GM23338 (cell line): ENCODE data around the gene AKIRIN2. TPM values are rescaled to one million over a fixed set of nuclear protein-coding genes. Genes with fewer than 3 reads are reported as not detected.

ENCODE experiments used
- ATAC-seq: fragments of 200-7000 bp; cut with Tn5 transposase; 3 replicates; pipeline ENCODE4 v1.9.1; 2020
- DNase-seq: peaks from one replicate; pipeline ENCODE4 v3.0.0-alpha.2; 2015; ENCODE audit warnings: low spot score
- H2AFZ ChIP-seq: fragments of 200-600 bp; sonication (generic); 2 replicates; pipeline ENCODE4 v1.8.0; 2016; ENCODE audit warnings: antibody characterized with exemption, mild to moderate bottlenecking, moderate library complexity
- H3F3A ChIP-seq: fragments of 200-600 bp; sonication (generic); replicated peaks from 2 replicates; pipeline ENCODE4 v1.8.0; 2017; ENCODE audit warnings: antibody characterized with exemption, mixed run types, low read depth
- H3K27ac ChIP-seq: fragments of 200-600 bp; sonication (generic); 2 replicates; pipeline ENCODE4 v1.6.1; 2016; ENCODE audit warnings: low read depth
- H3K27me3 ChIP-seq: fragments of 200-600 bp; sonication (generic); 2 replicates; pipeline ENCODE4 v1.8.0; 2016; ENCODE audit warnings: mild to moderate bottlenecking, mixed run types, moderate library complexity; ENCODE audit not compliant: insufficient read depth
- H3K36me3 ChIP-seq: fragments of 200-600 bp; sonication (generic); 2 replicates; pipeline ENCODE4 v1.8.0; 2016; ENCODE audit warnings: mild to moderate bottlenecking; ENCODE audit not compliant: insufficient read depth
- H3K4me1 ChIP-seq: fragments of 200-600 bp; sonication (generic); 2 replicates; pipeline ENCODE4 v1.8.0; 2016; ENCODE audit warnings: mild to moderate bottlenecking, moderate library complexity; ENCODE audit not compliant: insufficient read depth
- H3K4me2 ChIP-seq: fragments of 200-600 bp; sonication (generic); 2 replicates; pipeline ENCODE4 v1.7.1; 2017; ENCODE audit warnings: mixed run types
- H3K4me3 ChIP-seq: fragments of 200-600 bp; sonication (generic); 2 replicates; pipeline ENCODE4 v1.6.1; 2016; ENCODE audit warnings: mixed run types
- H3K79me2 ChIP-seq: fragments of 200-600 bp; sonication (generic); replicated peaks from 2 replicates; pipeline ENCODE4 v1.8.0; 2017; ENCODE audit warnings: mild to moderate bottlenecking; ENCODE audit not compliant: insufficient read depth
- H3K9me2 ChIP-seq: fragments of 200-600 bp; sonication (generic); 2 replicates; pipeline ENCODE4 v1.8.0; 2017; ENCODE audit not compliant: insufficient read depth
- H4K20me1 ChIP-seq: fragments of 200-600 bp; sonication (generic); replicated peaks from 2 replicates; pipeline ENCODE4 v1.8.0; 2017; ENCODE audit warnings: mild to moderate bottlenecking; ENCODE audit not compliant: insufficient read depth
- H3K27ac Mint-ChIP-seq: 2 replicates; pipeline ENCODE4 v1.8.0; 2020; ENCODE audit warnings: inconsistent platforms, mild to moderate bottlenecking, moderate library complexity, mixed read lengths
- H3K27me3 Mint-ChIP-seq: 3 replicates; pipeline ENCODE4 v1.8.0; 2022; ENCODE audit warnings: low read depth, mild to moderate bottlenecking, moderate library complexity, mixed read lengths, inconsistent platforms; ENCODE audit not compliant: insufficient read depth, poor library complexity
- H3K36me3 Mint-ChIP-seq: 3 replicates; pipeline ENCODE4 v1.8.0; 2021; ENCODE audit warnings: low read depth, mild to moderate bottlenecking, inconsistent platforms, moderate library complexity, mixed read lengths
- H3K4me1 Mint-ChIP-seq: 3 replicates; pipeline ENCODE4 v1.8.0; 2020; ENCODE audit warnings: mild to moderate bottlenecking, inconsistent platforms, mixed read lengths
- H3K4me3 Mint-ChIP-seq: 3 replicates; pipeline ENCODE4 v1.8.0; 2021; ENCODE audit warnings: moderate library complexity, mild to moderate bottlenecking, inconsistent platforms, mixed read lengths
- H3K9me3 Mint-ChIP-seq: 3 replicates; pipeline ENCODE4 v1.8.0; 2020; ENCODE audit warnings: moderate library complexity, mild to moderate bottlenecking, inconsistent platforms, mixed read lengths
- EZH2 ChIP-seq: fragments of 200-600 bp; sonication (generic); IDR thresholded peaks from one replicate; pipeline ENCODE4 v1.8.0; 2017; ENCODE audit warnings: antibody characterized with exemption, mild to moderate bottlenecking, low read depth; ENCODE audit not compliant: unreplicated experiment
- polyA plus RNA-seq: library from polyadenylated mRNA; unstranded; fragments of >200 nt; fragmentation: Nextera tagmentation; extraction: Ambion mirVana; gene quantifications from 2 replicates; pipeline ENCODE4 v1.2.1, GENCODE V29; 2016
- total RNA-seq: library from RNA; depleted of rRNA; stranded (reverse); fragments of >200 nt; shearing (Covaris generic); gene quantifications from 2 replicates; pipeline ENCODE4 v1.2.3, GENCODE V29; 2014
- TF ChIP-seq, protein P1 (sequence below): fragments of 250-450 bp; sonication (Bioruptor Pico); IDR thresholded peaks from 2 replicates; pipeline ENCODE4 v1.5.0; 2020; ENCODE audit warnings: mild to moderate bottlenecking, moderate library complexity
- TF ChIP-seq, protein P2 (sequence below): IDR thresholded peaks from one replicate; pipeline ENCODE4 v1.6.1; 2018; ENCODE audit warnings: antibody characterized with exemption; ENCODE audit not compliant: unreplicated experiment

AKIRIN2 gene
- total and polyA plus RNA-seq, 2 experiments from 2014 or later = 62.1 to 98.1 TPM

GRCh38 chr6:87728706-87729105, 26.7 kb upstream of the AKIRIN2 start (continued):
- TF ChIP-seq, protein P1, sequence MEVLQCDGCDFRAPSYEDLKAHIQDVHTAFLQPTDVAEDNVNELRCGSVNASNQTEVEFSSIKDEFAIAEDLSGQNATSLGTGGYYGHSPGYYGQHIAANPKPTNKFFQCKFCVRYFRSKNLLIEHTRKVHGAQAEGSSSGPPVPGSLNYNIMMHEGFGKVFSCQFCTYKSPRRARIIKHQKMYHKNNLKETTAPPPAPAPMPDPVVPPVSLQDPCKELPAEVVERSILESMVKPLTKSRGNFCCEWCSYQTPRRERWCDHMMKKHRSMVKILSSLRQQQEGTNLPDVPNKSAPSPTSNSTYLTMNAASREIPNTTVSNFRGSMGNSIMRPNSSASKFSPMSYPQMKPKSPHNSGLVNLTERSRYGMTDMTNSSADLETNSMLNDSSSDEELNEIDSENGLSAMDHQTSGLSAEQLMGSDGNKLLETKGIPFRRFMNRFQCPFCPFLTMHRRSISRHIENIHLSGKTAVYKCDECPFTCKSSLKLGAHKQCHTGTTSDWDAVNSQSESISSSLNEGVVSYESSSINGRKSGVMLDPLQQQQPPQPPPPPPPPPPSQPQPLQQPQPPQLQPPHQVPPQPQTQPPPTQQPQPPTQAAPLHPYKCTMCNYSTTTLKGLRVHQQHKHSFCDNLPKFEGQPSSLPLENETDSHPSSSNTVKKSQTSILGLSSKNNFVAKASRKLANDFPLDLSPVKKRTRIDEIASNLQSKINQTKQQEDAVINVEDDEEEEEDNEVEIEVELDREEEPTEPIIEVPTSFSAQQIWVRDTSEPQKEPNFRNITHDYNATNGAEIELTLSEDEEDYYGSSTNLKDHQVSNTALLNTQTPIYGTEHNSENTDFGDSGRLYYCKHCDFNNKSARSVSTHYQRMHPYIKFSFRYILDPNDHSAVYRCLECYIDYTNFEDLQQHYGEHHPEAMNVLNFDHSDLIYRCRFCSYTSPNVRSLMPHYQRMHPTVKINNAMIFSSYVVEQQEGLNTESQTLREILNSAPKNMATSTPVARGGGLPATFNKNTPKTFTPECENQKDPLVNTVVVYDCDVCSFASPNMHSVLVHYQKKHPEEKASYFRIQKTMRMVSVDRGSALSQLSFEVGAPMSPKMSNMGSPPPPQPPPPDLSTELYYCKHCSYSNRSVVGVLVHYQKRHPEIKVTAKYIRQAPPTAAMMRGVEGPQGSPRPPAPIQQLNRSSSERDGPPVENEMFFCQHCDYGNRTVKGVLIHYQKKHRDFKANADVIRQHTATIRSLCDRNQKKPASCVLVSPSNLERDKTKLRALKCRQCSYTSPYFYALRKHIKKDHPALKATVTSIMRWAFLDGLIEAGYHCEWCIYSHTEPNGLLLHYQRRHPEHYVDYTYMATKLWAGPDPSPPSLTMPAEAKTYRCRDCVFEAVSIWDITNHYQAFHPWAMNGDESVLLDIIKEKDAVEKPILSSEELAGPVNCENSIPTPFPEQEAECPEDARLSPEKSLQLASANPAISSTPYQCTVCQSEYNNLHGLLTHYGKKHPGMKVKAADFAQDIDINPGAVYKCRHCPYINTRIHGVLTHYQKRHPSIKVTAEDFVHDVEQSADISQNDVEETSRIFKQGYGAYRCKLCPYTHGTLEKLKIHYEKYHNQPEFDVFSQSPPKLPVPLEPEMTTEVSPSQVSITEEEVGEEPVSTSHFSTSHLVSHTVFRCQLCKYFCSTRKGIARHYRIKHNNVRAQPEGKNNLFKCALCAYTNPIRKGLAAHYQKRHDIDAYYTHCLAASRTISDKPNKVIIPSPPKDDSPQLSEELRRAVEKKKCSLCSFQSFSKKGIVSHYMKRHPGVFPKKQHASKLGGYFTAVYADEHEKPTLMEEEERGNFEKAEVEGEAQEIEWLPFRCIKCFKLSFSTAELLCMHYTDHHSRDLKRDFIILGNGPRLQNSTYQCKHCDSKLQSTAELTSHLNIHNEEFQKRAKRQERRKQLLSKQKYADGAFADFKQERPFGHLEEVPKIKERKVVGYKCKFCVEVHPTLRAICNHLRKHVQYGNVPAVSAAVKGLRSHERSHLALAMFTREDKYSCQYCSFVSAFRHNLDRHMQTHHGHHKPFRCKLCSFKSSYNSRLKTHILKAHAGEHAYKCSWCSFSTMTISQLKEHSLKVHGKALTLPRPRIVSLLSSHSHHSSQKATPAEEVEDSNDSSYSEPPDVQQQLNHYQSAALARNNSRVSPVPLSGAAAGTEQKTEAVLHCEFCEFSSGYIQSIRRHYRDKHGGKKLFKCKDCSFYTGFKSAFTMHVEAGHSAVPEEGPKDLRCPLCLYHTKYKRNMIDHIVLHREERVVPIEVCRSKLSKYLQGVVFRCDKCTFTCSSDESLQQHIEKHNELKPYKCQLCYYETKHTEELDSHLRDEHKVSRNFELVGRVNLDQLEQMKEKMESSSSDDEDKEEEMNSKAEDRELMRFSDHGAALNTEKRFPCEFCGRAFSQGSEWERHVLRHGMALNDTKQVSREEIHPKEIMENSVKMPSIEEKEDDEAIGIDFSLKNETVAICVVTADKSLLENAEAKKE (CRISPR knock-in tag) = no peak
- TF ChIP-seq EZH2 = no peak

DNA sequence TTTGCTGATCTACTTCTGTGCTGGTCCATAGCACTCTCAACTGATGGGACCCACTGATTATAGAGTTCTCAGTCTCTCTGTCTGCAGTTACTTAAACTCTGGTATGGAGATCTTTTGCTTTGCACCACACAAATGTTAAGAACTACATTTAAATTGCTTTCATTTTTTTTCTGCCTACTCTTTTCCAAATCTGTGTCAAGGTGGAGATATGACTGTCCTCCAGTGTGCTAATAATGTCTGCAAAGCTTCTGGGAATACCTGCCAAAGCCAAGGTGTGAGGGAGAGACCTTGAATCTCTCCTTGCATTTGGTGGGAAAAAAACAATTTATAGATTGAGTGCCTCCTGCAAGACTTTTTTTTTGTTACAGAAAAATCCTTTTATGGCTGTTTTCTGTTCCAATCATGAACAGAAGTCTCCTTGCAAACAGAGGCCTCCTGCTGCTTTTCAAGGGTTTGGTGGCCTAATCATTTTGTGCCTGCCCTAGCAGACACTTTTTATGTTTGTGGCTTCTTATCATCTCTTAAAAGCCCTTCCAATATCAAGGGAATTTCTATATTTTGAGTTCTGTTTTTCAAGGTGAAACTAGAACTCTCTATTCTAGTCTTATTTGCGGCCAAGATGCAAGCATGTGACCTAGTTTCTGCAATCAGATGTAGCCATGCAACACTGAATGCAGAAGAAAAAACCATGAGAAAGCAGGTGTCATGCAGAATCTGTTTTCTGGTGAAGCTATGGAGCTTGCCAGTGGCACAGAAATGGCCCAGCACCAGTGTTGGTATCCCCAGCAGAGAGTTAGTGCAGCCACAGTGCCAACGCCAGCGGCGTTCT, 23.2 kb upstream of the AKIRIN2 start:
- Mint-ChIP-seq H3K36me3 (no peaks in the 10 kb centered on the region; the same call in 2 of the 3 replicates), H3K4me3 (no peak overlapping the region), H3K27me3 (peaks cover 2% of the 10 kb centered on the region), H3K9me3 (no peaks in the 10 kb centered on the region; the same call in 2 of the 3 replicates), H3K27ac (peak overlapping the region; percentile 76; the same call in 1 of the 2 replicates), H3K4me1 (peaks cover 14% of the 10 kb centered on the region)
- Histone ChIP-seq H3K79me2 (no peaks in the 10 kb centered on the region), H3K9me2 (peaks cover 10% of the 10 kb centered on the region), H3K4me1 (0 out of 2 replicates have a peak, but pooled peaks cover 16% of the 10 kb centered on the region), H3K4me3 (no peak overlapping the region), H3K27me3 (no peaks in the 10 kb centered on the region), H4K20me1 (no peaks in the 10 kb centered on the region), H3K36me3 (no peaks in the 10 kb centered on the region), H3K4me2 (no peak overlapping the region), H3F3A (no peaks in the 10 kb centered on the region), H2AFZ (peak overlapping the region; percentile 47; the same call in 1 of the 2 replicates), H3K27ac (no peak overlapping the region)
- no peak for TF ChIP-seq EZH2
- TF ChIP-seq, protein P2, sequence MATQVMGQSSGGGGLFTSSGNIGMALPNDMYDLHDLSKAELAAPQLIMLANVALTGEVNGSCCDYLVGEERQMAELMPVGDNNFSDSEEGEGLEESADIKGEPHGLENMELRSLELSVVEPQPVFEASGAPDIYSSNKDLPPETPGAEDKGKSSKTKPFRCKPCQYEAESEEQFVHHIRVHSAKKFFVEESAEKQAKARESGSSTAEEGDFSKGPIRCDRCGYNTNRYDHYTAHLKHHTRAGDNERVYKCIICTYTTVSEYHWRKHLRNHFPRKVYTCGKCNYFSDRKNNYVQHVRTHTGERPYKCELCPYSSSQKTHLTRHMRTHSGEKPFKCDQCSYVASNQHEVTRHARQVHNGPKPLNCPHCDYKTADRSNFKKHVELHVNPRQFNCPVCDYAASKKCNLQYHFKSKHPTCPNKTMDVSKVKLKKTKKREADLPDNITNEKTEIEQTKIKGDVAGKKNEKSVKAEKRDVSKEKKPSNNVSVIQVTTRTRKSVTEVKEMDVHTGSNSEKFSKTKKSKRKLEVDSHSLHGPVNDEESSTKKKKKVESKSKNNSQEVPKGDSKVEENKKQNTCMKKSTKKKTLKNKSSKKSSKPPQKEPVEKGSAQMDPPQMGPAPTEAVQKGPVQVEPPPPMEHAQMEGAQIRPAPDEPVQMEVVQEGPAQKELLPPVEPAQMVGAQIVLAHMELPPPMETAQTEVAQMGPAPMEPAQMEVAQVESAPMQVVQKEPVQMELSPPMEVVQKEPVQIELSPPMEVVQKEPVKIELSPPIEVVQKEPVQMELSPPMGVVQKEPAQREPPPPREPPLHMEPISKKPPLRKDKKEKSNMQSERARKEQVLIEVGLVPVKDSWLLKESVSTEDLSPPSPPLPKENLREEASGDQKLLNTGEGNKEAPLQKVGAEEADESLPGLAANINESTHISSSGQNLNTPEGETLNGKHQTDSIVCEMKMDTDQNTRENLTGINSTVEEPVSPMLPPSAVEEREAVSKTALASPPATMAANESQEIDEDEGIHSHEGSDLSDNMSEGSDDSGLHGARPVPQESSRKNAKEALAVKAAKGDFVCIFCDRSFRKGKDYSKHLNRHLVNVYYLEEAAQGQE = no peak
- no peak for ATAC-seq
- no peak for DNase-seq
